MV-4-11 (cell line): ENCODE data around the gene AUTS2.

Source experiments
- DNase-seq: peaks from one replicate; lab custom pipeline; 2025; lab: John Stamatoyannopoulos, UW

AUTS2 gene

GRCh38 chr7:70068531-70068930 lies 470.3 kb downstream of the AUTS2 start:
- DNase-seq, result no peak

GRCh38 chr7:70069977-70070376 lies 471.7 kb downstream of the AUTS2 start:
- no peak for DNase-seq

GRCh38 chr7:70071766-70072165 lies 473.5 kb downstream of the AUTS2 start:
- DNase-seq, result no peak

GRCh38 chr7:70072220-70072619 lies 473.9 kb downstream of the AUTS2 start:
- DNase-seq, result no peak

DNA sequence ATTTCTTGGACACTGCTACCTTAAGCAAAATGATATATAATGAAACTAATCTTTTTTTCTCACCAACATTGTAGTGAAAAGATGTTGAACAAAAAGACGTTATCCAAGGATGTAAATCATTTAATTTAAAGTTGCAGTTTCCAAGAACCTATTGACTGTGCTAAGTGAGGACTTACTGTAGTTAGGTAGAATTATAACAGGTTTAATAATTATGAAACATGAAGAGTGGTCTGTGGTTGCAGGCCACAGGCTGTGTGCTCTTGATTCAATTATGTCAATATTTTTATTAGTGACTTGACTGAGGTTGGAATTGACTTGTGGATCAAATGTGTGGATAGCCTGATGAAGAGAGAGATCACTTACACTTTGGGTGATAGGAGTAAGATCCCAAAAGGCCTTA lies 478.1 kb downstream of the AUTS2 start:
- no peak for DNase-seq

GRCh38 chr7:70082099-70082611 lies 483.9 kb downstream of the AUTS2 start:
- no peak for DNase-seq

DNA sequence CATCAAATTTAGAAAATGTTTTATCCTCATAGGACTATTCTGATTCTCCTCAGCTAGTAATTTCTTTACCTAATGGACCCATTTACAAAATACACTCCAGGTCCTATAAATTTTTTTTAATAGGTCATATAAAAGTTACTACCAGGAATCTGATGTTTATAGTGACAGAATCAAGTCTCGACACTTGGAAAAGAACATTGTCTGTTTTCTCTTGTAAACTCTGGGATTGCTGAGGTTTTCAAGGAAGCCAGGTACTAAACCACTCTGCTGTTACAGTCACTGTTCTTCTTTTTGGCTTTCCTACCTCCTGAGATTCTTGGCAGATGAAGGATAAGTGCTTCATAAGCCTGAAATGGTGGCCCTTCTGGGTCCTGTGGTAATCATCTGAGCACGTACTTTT lies 493.1 kb downstream of the AUTS2 start:
- no peak for DNase-seq

GRCh38 chr7:70092314-70093204 lies 494.3 kb downstream of the AUTS2 start:
- DNase-seq, result no peak

DNA sequence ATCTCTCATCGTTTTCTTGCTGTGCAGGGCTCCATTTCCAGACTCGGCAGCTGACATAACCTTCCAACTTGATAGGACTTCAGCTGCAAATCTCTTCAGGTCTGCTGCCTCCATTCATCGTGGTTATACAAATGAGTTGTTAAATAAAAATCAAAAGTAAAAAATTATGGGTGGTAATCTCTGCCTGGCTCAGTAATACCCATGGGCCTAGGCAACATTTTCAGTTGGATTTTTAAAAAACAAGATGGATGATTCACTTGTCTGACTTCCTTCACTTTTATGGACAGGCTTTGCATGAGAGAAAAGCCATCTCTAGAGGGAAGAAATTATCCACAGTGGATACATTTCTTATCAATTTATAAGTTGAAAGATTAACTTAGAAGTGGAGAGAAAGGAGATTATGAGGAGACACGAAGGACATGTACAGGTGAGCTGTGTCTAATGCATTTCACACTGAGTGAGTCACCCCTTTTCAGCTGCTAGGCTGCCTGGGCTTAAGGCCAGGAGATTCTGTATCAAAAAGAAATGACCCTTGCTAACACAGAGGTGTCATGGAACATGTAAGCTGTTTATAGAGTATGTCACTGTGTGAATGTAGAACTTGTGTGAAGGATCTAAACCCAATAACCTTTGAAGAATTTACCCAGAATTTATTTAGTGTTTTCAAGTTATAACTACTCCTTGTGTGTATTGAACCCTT lies 495.1 kb downstream of the AUTS2 start:
- no peak for DNase-seq

GRCh38 chr7:70094831-70095230 lies 496.6 kb downstream of the AUTS2 start:
- no peak for DNase-seq

DNA sequence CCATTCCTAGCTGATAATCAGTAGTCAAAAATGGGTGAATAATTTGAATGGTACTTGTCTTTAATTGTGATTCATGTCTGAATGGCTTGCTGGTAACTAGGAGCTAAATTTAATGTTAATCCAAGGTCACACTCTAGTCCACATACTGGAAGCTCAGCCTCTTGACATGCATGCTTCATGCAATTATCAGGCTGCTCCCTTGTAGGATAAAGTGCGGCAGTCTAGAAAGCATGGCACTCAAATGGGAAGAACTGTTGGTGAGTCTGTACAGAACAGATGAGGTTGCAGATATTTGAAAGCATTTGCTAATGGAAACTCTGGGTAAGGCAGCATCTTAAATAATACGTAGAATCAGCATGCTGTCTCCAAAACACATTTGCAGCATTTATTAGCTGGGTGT lies 499.4 kb downstream of the AUTS2 start:
- no peak for DNase-seq

- DNase-seq, result no peak
Observed at GRCh38 chr7:70098133-70098561, 499.9 kb downstream of the AUTS2 start.

DNA sequence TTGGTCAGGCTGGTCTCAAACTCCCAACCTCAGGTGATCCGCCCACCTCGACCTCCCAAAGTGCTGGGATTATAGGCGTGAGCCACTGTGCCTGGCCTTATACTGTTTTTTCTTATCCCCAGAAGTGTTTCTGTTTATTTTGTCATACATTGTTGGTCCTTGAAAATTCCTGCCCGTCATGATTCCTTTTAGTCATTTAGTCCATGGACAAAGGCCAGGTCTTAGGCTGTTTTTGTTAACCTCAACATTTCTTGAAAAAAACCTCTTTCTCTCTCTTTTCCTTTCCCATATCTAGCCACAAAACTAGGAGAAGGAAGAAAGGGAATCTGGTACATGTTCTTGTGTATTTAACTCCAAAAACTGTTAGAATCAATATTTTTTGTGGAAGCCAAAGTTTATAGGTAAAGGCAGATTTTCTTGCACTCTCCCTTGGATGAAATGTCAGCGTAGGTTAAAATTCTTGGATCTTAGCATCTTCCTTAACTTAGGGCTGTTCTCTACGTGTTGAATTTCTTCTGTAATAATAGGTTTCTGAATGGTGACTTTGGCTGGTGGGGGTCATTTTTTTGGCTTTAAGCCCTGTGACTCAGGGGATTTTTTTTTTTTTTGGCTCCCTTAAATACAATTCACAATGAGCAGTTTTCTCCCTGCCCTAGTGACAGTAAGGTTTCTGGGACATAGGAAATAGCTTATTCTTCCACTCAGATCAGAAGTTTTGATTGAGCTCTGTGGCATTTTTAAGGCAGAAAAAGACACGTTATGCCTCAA lies 500.8 kb downstream of the AUTS2 start:
- DNase-seq, result no peak

GRCh38 chr7:70104243-70104642 lies 506.0 kb downstream of the AUTS2 start:
- DNase-seq, result no peak

- no peak for DNase-seq
Observed at GRCh38 chr7:70113078-70113477, 514.8 kb downstream of the AUTS2 start.

- no peak for DNase-seq
Observed at GRCh38 chr7:70113536-70113935, 515.3 kb downstream of the AUTS2 start.

GRCh38 chr7:70114806-70115205 lies 516.5 kb downstream of the AUTS2 start:
- no peak for DNase-seq

DNA sequence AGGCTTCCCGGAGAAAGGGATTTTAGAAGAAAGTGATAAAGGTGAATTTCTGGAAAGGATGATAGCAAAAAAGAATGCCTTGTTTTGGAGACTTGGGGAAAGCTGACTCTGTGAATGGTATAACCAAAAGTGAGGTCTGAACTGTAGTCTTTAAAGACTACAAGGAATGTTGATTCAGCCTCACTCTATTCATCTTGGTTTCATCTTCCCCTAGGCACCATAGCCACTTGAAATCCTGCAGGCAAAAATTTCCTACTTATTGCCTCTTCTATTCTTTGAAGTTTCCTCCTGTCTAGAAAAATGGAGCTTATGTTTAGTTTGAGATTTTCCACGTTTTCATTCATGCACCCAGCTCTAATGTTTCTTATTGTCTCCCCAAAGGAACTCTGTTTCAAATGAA lies 518.0 kb downstream of the AUTS2 start:
- no peak for DNase-seq

- DNase-seq, result no peak
Observed at GRCh38 chr7:70116867-70117266, 518.6 kb downstream of the AUTS2 start.

DNA sequence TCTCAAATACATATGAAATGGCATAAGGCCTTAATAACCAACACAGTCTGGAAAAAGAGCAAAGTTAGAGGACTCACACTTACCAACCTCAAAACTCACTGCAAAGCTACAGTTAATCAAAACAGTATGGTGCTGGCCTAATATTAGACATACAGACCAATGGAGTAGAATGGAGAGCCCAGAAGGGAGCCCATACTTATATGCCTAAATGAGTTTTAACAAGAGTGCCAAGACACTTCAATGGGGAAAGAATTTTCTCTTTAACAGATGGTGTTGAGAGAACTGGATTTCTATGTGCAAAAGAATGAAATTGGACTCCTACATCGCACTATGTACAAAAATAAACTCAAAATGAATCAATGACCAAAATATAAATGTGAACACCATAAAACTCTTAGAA lies 522.6 kb downstream of the AUTS2 start:
- no peak for DNase-seq

DNA sequence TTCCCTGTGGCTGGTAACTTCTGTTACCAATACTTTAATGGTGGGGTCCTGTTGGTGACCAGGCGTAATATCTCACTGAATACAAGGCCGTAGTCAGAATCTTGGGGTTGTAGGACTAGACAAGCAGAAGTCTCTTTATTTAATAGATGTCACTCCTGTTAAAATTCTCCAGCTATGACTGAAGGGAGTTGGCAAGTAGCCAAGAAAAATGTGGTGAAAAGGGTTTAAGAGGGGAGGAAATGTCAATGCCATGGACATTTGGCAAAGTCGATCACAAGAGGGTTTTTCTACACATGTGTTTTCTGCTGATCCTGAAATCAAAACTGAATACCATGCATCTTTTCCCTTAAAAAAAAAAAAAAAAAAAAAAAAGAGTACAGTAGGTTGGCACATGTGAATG lies 533.5 kb downstream of the AUTS2 start:
- no peak for DNase-seq

- DNase-seq, result no peak
Observed at GRCh38 chr7:70132226-70132851, 534.1 kb downstream of the AUTS2 start.
